ENCODE measurements around the gene TMX1. TPM values are rescaled to one million over a fixed set of nuclear protein-coding genes. Genes with fewer than 3 reads are reported as not detected.

TMX1 gene
- total RNA-seq, 1 experiment from 2014 or later, result 35.3 TPM

DNA sequence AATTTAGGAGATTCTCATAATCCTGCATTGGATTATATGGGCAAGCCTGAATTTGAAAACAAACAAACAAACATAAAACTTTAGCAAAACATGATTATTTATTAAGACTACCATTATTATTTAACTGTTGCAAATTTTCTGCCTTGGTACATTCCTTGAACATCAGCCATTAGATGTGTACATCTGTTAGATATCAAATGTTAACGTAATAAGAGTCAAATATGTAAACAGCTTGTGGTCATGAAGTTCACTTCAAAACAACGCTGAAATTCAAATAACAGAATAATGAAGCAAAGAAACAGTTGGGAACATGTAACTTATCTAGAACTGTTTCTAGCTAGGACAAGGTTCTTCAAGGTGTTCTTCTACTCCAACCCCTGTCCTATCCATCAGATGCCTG lies 14.3 kb upstream of the TMX1 start:
- intact Hi-C loops (cut with micrococcal nuclease; ENCODE audit: unreplicated experiment), result no loop called here
- Histone ChIP-seq H3K9me3 (ENCODE audit: insufficient read depth, low read depth) (no peaks in the 10 kb centered on the region), H3F3A (ENCODE audit: insufficient read depth, low read depth) (no peaks in the 10 kb centered on the region), H3K4me1 (replicated peaks; ENCODE audit: insufficient read depth) (no peaks in the 10 kb centered on the region), H3K27me3 (ENCODE audit: insufficient read depth, low read depth) (no peaks in the 10 kb centered on the region), H3K36me3 (ENCODE audit: low read depth) (no peaks in the 10 kb centered on the region), H3K4me3 (no peak overlapping the region), H3K9me2 (ENCODE audit: insufficient read depth) (no peaks in the 10 kb centered on the region), H3K4me2 (no peak overlapping the region), H3K79me2 (ENCODE audit: low read depth) (no peaks in the 10 kb centered on the region), H3K27ac (no peak overlapping the region), H4K20me1 (ENCODE audit: insufficient read depth) (no peaks in the 10 kb centered on the region), H2AFZ (no peak overlapping the region)
- no peak for DNase-seq
- no TSS peak for BruUV-seq (replicated peaks)
- POLR2A ChIA-PET (ENCODE audit: unreplicated experiment), result interaction anchor here (0.6 kb wide), 1 partner anchor 578 kb away, joined by 4 read pairs; no protein-coding TSS in a partner anchor
- CTCF ChIA-PET, result no interaction called here
- TF ChIP-seq CTCF (conservative IDR thresholded peaks at IDR 0.05) (no peak), EZH2 (IDR thresholded peaks at IDR 0.05; ENCODE audit: low read depth) (no peak)

GRCh38 chr14:51228391-51228790 lies 11.7 kb upstream of the TMX1 start:
- Histone ChIP-seq H3K27ac (no peak overlapping the region), H3F3A (ENCODE audit: insufficient read depth, low read depth) (no peaks in the 10 kb centered on the region), H3K36me3 (ENCODE audit: low read depth) (no peaks in the 10 kb centered on the region), H3K79me2 (ENCODE audit: low read depth) (no peaks in the 10 kb centered on the region), H2AFZ (no peak overlapping the region), H4K20me1 (ENCODE audit: insufficient read depth) (no peaks in the 10 kb centered on the region), H3K4me3 (no peak overlapping the region), H3K9me2 (ENCODE audit: insufficient read depth) (no peaks in the 10 kb centered on the region), H3K4me1 (replicated peaks; ENCODE audit: insufficient read depth) (no peaks in the 10 kb centered on the region), H3K4me2 (no peak overlapping the region), H3K9me3 (ENCODE audit: insufficient read depth, low read depth) (no peaks in the 10 kb centered on the region), H3K27me3 (ENCODE audit: insufficient read depth, low read depth) (no peaks in the 10 kb centered on the region)
- intact Hi-C loops (cut with micrococcal nuclease; ENCODE audit: unreplicated experiment), result no loop called here
- ChIA-PET POLR2A (ENCODE audit: unreplicated experiment) (no interaction called here), CTCF (no interaction called here)
- no peak for DNase-seq
- TF ChIP-seq CTCF (conservative IDR thresholded peaks at IDR 0.05) (no peak), EZH2 (IDR thresholded peaks at IDR 0.05; ENCODE audit: low read depth) (no peak)
- no TSS peak for BruUV-seq (replicated peaks)

DNA sequence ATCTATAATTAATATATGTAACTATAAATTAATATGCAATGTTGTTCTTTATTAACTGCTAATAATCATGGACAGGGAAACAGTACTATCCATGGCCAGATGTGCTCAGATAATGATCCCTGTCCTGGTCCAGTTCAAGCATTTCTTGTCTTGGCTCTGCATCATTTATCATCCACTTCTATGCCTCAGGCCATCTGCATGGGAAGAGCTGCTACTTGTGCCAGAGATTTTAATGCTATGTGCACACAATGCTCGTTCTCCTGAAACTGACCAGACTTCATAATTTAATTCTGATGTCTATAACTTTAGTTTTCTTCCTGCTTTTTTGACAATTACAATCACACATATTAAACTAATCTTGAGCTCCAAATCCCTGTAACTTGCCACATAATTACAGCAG lies 11.2 kb upstream of the TMX1 start:
- H3K4me1 ChIP-seq (replicated peaks; ENCODE audit: insufficient read depth), result no peaks in the 10 kb centered on the region
- no peaks in the 10 kb centered on the region for H4K20me1 ChIP-seq (ENCODE audit: insufficient read depth)
- no peaks in the 10 kb centered on the region for H3K9me2 ChIP-seq (ENCODE audit: insufficient read depth)
- ChIA-PET CTCF (interaction anchor here (0.6 kb wide), 1 partner anchor 896 kb away, joined by 4 read pairs; no protein-coding TSS in a partner anchor), POLR2A (ENCODE audit: unreplicated experiment) (no interaction called here)
- no peak overlapping the region for H3K4me3 ChIP-seq
- intact Hi-C loops (cut with micrococcal nuclease; ENCODE audit: unreplicated experiment), result no loop called here
- H3F3A ChIP-seq (ENCODE audit: insufficient read depth, low read depth), result no peaks in the 10 kb centered on the region
- TF ChIP-seq EZH2 (IDR thresholded peaks at IDR 0.05; ENCODE audit: low read depth) (no peak), CTCF (conservative IDR thresholded peaks at IDR 0.05) (no peak)
- H3K36me3 ChIP-seq (ENCODE audit: low read depth), result no peaks in the 10 kb centered on the region
- H3K4me2 ChIP-seq, result no peak overlapping the region
- no peaks in the 10 kb centered on the region for H3K27me3 ChIP-seq (ENCODE audit: insufficient read depth, low read depth)
- no peak overlapping the region for H3K27ac ChIP-seq
- DNase-seq, result no peak
- H3K9me3 ChIP-seq (ENCODE audit: insufficient read depth, low read depth), result no peaks in the 10 kb centered on the region
- BruUV-seq (replicated peaks), result no TSS peak
- H2AFZ ChIP-seq, result no peak overlapping the region
- no peaks in the 10 kb centered on the region for H3K79me2 ChIP-seq (ENCODE audit: low read depth)

All from PC-9 (cell line).